Tibial nerve (tissue), 4 donors: ENCODE data around the gene YIF1B. TPM values are rescaled to one million over a fixed set of nuclear protein-coding genes. Genes with fewer than 3 reads are reported as not detected.
A peak's percentile ranks its signal among the peaks of the same experiment; 100 is the strongest.

Source experiments
- DNase-seq, 2 donors: peaks; one replicate each; pipeline ENCODE4 v3.0.0-alpha.2; 2019; ENCODE audit warnings: low spot score in 2 of 2
- H3K27ac ChIP-seq, 4 donors: fragments of 200-600 bp; sonication (generic) in 3 of 4; one replicate each; pipeline ENCODE4 v1.5.1; 2017 to 2019; ENCODE audit warnings: mild to moderate bottlenecking in 1 of 4
- H3K27me3 ChIP-seq, 2 donors: fragments of 200-600 bp; sonication (generic) in 1 of 2; one replicate each; pipeline versions ENCODE4 v1.5.1 to v1.6.0; 2017 to 2019
- H3K36me3 ChIP-seq, 3 donors: fragments of 200-600 bp; sonication (generic); one replicate each; pipeline ENCODE4 v1.5.1; 2018 to 2019
- H3K4me1 ChIP-seq, 4 donors: fragments of 200-600 bp; sonication (generic) in 3 of 4; one replicate each; pipeline ENCODE4 v1.5.1; 2017 to 2019
- H3K4me3 ChIP-seq, 4 donors: fragments of 200-600 bp; sonication (generic) in 3 of 4; one replicate each; pipeline ENCODE4 v1.5.1; 2017 to 2019; ENCODE audit warnings: mild to moderate bottlenecking in 1 of 4, moderate library complexity in 1 of 4
- H3K9me3 ChIP-seq, 4 donors: fragments of 200-600 bp; sonication (generic) in 3 of 4; one replicate each; pipeline ENCODE4 v1.5.1; 2017 to 2019
- CTCF ChIP-seq, 5 experiments: fragments of 200-600 bp in 3 of 5; fragments of 450-650 bp in 2 of 5; sonication (generic) in 3 of 5; IDR thresholded peaks; one replicate each; pipeline ENCODE4 v1.5.1; 2016 to 2019; ENCODE audit warnings: antibody characterized with exemption in 5 of 5, mild to moderate bottlenecking in 3 of 5, moderate library complexity in 2 of 5
- EP300 ChIP-seq, 2 donors: sonication (generic); formaldehyde crosslinking; IDR thresholded peaks; one replicate each; pipeline ENCODE4 v1.6.1; 2017; ENCODE audit warnings: antibody characterized with exemption in 2 of 2, mild to moderate bottlenecking in 1 of 2
- POLR2A ChIP-seq, 2 donors: fragments of 450-650 bp; IDR thresholded peaks; one replicate each; pipeline ENCODE4 v1.6.1; 2017; ENCODE audit warnings: antibody characterized with exemption in 2 of 2, mild to moderate bottlenecking in 2 of 2, moderate library complexity in 2 of 2
- WGBS, 2 donors: methylation state at CpG; one replicate each; pipeline ENCODE4 v1.1.5; 2018; 5-methylcytosine and 5-hydroxymethylcytosine counted together
- total RNA-seq, 4 donors: library from RNA; depleted of rRNA; stranded (reverse); fragments of >200 nt; gene quantifications; one replicate each; pipeline ENCODE4 v1.1.0, GENCODE V29; 2016

The YIF1B gene
- total RNA-seq, 4 donors from 2014 or later, result 30.8 to 57.3 (median 46.0) TPM

- peaks cover 0 to 38% (median 11%) of the 10 kb centered on the region in 4 donors for H3K4me1 ChIP-seq
- H3K4me3 ChIP-seq, result no peak overlapping the region
- no peak for TF ChIP-seq CTCF (IDR thresholded peaks at IDR 0.05)
- no peak for DNase-seq
- no peaks in the 10 kb centered on the region for H3K27me3 ChIP-seq
- 89 to 90% methylated on average over 17 of the region's 17 CpGs for WGBS, 2 donors
- no peaks in the 10 kb centered on the region for H3K36me3 ChIP-seq
- peak overlapping the region in 2 of 4 donors; percentile 2 to 15 for H3K27ac ChIP-seq
- no peaks in the 10 kb centered on the region for H3K9me3 ChIP-seq
Measured at GRCh38 chr19:38280030-38280921, 35.5 kb downstream of the YIF1B start.

GRCh38 chr19:38278751-38279150, 37.0 kb downstream of the YIF1B start:
- Histone ChIP-seq H3K4me1 (peaks cover 0 to 49% (median 11%) of the 10 kb centered on the region in 4 donors), H3K4me3 (no peak overlapping the region), H3K27me3 (no peaks in the 10 kb centered on the region), H3K27ac (peak overlapping the region; percentile 27 to 87 (median 66)), H3K36me3 (no peaks in the 10 kb centered on the region), H3K9me3 (no peaks in the 10 kb centered on the region)
- TF ChIP-seq POLR2A (IDR thresholded peaks at IDR 0.05), result no peak
- no peak for TF ChIP-seq CTCF (IDR thresholded peaks at IDR 0.05)
- TF ChIP-seq EP300 (IDR thresholded peaks at IDR 0.05), result no peak
- DNase-seq, result no peak
- 42 to 43% methylated on average over 2 of the region's 2 CpGs for WGBS, 2 donors

GRCh38 chr19:38277969-38278680, 37.6 kb downstream of the YIF1B start:
- H3K4me1 ChIP-seq, result peaks cover 0 to 49% (median 11%) of the 10 kb centered on the region in 4 donors
- TF ChIP-seq POLR2A (IDR thresholded peaks at IDR 0.05), result no peak
- no peak for TF ChIP-seq EP300 (IDR thresholded peaks at IDR 0.05)
- no peak for TF ChIP-seq CTCF (IDR thresholded peaks at IDR 0.05)
- no peak for DNase-seq
- H3K27ac ChIP-seq, result peak overlapping the region; percentile 27 to 87 (median 66)
- no peak overlapping the region for H3K4me3 ChIP-seq
- no peaks in the 10 kb centered on the region for H3K36me3 ChIP-seq
- WGBS, 2 donors, result 48 to 53% methylated on average over 9 of the region's 9 CpGs
- H3K9me3 ChIP-seq, result no peaks in the 10 kb centered on the region
- no peaks in the 10 kb centered on the region for H3K27me3 ChIP-seq

GRCh38 chr19:38277549-38277948, 38.2 kb downstream of the YIF1B start:
- no peaks in the 10 kb centered on the region for H3K9me3 ChIP-seq
- peak overlapping the region; percentile 27 to 87 (median 66) for H3K27ac ChIP-seq
- no peak for TF ChIP-seq EP300 (IDR thresholded peaks at IDR 0.05)
- TF ChIP-seq CTCF (IDR thresholded peaks at IDR 0.05), result no peak
- no peak for TF ChIP-seq POLR2A (IDR thresholded peaks at IDR 0.05)
- no peak overlapping the region for H3K4me3 ChIP-seq
- H3K4me1 ChIP-seq, result peaks cover 0 to 49% (median 11%) of the 10 kb centered on the region in 4 donors
- H3K27me3 ChIP-seq, result no peaks in the 10 kb centered on the region
- WGBS, 2 donors, result 29 to 32% methylated on average over 5 of the region's 5 CpGs
- no peak for DNase-seq
- H3K36me3 ChIP-seq, result no peaks in the 10 kb centered on the region
